Nephron progenitor cell (in vitro differentiated cells): ENCODE results near the gene PCDHA8.
"Not testable (repeated sequence)": the region's sequence is repeated elsewhere in the genome, so short reads cannot be mapped to it uniquely, and the experiment has no call there.

Experiments
- DNase-seq: peaks from one replicate; pipeline ENCODE4 v3.0.0; 2021
- H3K27ac Mint-ChIP-seq: 2 replicates; pipeline ENCODE4 v1.8.0; 2021; ENCODE audit warnings: mild to moderate bottlenecking, moderate library complexity, mixed read lengths
- H3K27me3 Mint-ChIP-seq: 2 replicates; pipeline ENCODE4 v1.8.0; 2021; ENCODE audit warnings: mild to moderate bottlenecking, low read depth, mixed read lengths; ENCODE audit not compliant: poor library complexity
- H3K36me3 Mint-ChIP-seq: 2 replicates; pipeline ENCODE4 v1.8.0; 2021; ENCODE audit warnings: low read depth, mixed read lengths
- H3K4me1 Mint-ChIP-seq: 2 replicates; pipeline ENCODE4 v1.8.0; 2021; ENCODE audit warnings: mixed read lengths
- H3K4me3 Mint-ChIP-seq: 2 replicates; pipeline ENCODE4 v1.8.0; 2021; ENCODE audit warnings: mild to moderate bottlenecking, moderate library complexity, mixed read lengths
- H3K9me3 Mint-ChIP-seq: 2 replicates; pipeline ENCODE4 v1.8.0; 2021; ENCODE audit warnings: mild to moderate bottlenecking, moderate library complexity, mixed read lengths
- TF ChIP-seq, protein P1 (sequence below): fragments of 200-600 bp; sonication (generic); IDR thresholded peaks from 2 replicates; pipeline ENCODE4 v1.5.0; 2021; ENCODE audit warnings: antibody characterized with exemption

Gene PCDHA8

DNA sequence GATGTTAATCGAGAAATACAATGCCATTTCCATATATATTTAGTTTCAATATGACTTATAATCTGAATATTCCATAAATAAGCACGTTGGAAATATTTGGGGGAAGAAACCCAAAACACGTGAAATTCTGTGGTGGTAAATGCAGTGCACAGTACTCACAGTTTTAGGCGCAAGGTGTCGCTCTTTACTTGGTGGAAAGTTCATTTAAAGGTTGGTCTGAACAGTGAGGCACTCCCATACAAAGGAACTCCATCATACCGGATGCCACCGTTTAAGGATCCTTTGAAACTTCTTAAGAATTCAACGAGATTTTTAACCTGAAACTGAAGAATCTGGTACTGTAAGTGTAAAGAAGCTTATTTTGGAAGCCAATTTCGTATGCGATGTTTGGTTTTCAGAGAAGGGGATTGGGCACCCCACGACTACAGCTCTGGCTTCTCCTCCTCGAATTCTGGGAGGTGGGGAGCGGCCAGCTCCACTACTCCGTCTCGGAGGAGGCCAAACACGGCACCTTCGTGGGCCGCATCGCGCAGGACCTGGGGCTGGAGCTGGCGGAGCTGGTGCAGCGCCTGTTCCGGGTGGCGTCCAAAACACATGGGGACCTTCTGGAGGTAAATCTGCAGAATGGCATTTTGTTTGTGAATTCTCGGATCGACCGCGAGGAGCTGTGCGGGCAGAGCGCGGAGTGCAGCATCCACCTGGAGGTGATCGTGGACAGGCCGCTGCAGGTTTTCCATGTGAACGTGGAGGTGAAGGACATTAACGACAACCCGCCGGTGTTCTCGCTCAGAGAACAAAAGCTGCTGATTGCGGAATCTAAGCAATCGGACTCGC lies 28.0 kb downstream of the PCDHA8 start, which contains the start of gene PCDHA11:
Gene PCDHA11 (plus strand): TSS at position 237 of the 834 bp plus-strand sequence. CDS start 147 bp downstream, at position 384.
- TF ChIP-seq, protein P1, sequence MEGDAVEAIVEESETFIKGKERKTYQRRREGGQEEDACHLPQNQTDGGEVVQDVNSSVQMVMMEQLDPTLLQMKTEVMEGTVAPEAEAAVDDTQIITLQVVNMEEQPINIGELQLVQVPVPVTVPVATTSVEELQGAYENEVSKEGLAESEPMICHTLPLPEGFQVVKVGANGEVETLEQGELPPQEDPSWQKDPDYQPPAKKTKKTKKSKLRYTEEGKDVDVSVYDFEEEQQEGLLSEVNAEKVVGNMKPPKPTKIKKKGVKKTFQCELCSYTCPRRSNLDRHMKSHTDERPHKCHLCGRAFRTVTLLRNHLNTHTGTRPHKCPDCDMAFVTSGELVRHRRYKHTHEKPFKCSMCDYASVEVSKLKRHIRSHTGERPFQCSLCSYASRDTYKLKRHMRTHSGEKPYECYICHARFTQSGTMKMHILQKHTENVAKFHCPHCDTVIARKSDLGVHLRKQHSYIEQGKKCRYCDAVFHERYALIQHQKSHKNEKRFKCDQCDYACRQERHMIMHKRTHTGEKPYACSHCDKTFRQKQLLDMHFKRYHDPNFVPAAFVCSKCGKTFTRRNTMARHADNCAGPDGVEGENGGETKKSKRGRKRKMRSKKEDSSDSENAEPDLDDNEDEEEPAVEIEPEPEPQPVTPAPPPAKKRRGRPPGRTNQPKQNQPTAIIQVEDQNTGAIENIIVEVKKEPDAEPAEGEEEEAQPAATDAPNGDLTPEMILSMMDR, result peak; percentile 60
- Mint-ChIP-seq H3K4me1 (peaks cover 3% of the 10 kb centered on the region), H3K4me3 (peak within 1 kb of the TSS; percentile 86), H3K27me3 (no peaks in the 10 kb centered on the region), H3K36me3 (peaks cover 74% of the 10 kb centered on the region), H3K9me3 (peaks cover 52% of the 10 kb centered on the region), H3K27ac (no peak within 1 kb of the TSS)
- peak; percentile 34 for DNase-seq

DNA sequence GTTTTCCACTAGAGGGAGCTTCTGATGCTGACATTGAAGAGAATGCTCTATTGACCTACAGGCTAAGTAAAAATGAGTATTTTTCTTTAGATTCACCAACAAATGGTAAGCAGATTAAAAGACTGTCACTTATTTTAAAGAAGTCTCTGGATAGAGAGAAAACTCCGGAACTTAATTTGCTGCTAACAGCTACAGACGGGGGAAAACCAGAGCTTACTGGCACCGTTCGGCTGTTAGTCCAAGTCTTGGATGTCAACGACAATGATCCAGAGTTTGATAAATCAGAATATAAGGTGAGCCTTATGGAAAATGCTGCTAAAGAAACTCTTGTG lies 28.5 kb downstream of the PCDHA8 start:
- H3K4me3 Mint-ChIP-seq, result peak overlapping the region; percentile 86
- peaks cover 74% of the 10 kb centered on the region for H3K36me3 Mint-ChIP-seq
- no peaks in the 10 kb centered on the region for H3K27me3 Mint-ChIP-seq
- peaks cover 54% of the 10 kb centered on the region for H3K9me3 Mint-ChIP-seq
- TF ChIP-seq, protein P1, result peak; percentile 24
- DNase-seq, result no peak
- H3K27ac Mint-ChIP-seq, result no peak overlapping the region
- H3K4me1 Mint-ChIP-seq, result peaks cover 9% of the 10 kb centered on the region

DNA sequence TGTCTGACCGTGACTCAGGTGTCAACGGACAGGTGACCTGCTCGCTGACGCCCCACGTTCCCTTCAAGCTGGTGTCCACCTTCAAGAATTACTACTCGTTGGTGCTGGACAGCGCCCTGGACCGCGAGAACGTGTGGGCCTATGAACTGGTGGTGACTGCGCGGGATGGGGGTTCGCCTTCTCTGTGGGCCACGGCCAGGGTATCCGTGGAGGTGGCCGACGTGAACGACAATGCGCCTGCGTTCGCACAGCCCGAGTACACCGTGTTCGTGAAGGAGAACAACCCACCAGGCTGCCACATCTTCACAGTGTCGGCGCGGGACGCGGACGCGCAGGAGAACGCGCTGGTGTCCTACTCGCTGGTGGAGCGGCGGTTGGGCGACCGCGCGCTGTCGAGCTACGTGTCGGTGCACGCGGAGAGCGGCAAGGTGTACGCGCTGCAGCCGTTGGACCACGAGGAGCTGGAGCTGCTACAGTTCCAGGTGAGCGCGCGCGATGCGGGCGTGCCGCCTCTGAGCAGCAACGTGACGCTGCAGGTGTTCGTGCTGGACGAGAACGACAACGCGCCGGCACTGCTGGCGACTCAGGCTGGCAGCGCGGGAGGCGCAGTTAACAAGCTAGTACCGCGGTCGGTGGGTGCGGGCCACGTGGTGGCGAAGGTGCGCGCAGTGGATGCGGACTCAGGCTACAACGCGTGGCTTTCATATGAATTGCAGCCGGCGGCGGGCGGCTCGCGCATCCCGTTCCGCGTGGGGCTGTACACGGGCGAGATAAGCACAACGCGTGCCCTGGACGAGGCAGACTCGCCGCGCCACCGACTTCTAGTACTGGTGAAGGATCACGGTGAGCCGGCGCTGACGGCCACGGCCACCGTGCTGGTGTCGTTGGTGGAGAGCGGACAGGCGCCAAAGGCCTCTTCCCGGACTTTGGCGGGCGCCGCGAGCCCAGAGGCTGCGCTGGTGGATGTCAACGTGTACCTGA lies 29.5 kb downstream of the PCDHA8 start:
- peaks cover 61% of the 10 kb centered on the region for H3K9me3 Mint-ChIP-seq
- H3K4me1 Mint-ChIP-seq, result peaks cover 14% of the 10 kb centered on the region
- H3K27ac Mint-ChIP-seq, result no peak overlapping the region
- DNase-seq, result no peak
- H3K4me3 Mint-ChIP-seq, result no peak overlapping the region
- peaks cover 81% of the 10 kb centered on the region for H3K36me3 Mint-ChIP-seq
- TF ChIP-seq, protein P1, result no peak
- no peaks in the 10 kb centered on the region for H3K27me3 Mint-ChIP-seq

DNA sequence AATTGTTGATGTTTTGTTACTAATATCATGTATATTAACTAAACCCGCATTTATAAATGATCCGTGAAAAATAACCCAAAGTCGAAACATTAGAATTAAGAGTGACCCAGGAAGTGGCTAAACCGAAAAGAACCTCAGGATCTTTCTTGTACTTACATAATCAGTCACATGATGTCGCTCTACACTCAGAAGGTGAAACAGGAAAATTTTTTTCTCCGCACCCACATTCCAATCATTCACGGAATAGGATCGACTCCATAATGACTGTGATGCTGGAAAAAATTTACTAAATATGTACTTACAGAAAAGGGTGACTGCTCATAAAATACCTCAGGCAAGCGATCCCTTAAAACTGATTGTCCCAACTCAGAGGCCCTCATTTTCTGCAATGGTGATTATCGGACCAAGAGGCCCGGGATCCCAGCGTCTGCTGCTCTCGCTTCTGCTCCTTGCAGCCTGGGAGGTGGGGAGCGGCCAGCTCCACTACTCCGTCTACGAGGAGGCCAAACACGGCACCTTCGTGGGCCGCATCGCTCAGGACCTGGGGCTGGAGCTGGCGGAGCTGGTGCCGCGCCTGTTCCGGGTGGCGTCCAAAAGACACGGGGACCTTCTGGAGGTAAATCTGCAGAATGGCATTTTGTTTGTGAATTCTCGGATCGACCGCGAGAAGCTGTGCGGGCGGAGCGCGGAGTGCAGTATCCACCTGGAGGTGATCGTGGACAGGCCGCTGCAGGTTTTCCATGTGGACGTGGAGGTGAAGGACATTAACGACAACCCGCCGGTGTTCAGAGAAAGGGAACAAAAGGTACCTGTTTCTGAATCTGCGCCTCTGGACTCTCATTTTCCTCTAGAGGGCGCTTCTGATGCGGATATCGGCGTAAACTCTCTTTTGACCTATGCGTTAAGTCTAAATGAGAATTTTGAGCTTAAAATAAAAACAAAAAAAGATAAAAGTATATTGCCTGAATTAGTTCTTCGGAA lies 34.4 kb downstream of the PCDHA8 start, which contains the start of gene PCDHA12:
Gene PCDHA12 (plus strand): TSS at position 224 of the 981 bp plus-strand sequence. CDS start 165 bp downstream, at position 389.
- H3K27ac Mint-ChIP-seq, result no peak within 1 kb of the TSS
- TF ChIP-seq, protein P1, result peak; percentile 34
- H3K27me3 Mint-ChIP-seq, result no peaks in the 10 kb centered on the region
- H3K9me3 Mint-ChIP-seq, result peaks cover 87% of the 10 kb centered on the region
- DNase-seq, result peak; percentile 34
- H3K4me3 Mint-ChIP-seq, result peak within 1 kb of the TSS; percentile 87
- H3K4me1 Mint-ChIP-seq, result peaks cover 11% of the 10 kb centered on the region
- peaks cover 95% of the 10 kb centered on the region for H3K36me3 Mint-ChIP-seq

DNA sequence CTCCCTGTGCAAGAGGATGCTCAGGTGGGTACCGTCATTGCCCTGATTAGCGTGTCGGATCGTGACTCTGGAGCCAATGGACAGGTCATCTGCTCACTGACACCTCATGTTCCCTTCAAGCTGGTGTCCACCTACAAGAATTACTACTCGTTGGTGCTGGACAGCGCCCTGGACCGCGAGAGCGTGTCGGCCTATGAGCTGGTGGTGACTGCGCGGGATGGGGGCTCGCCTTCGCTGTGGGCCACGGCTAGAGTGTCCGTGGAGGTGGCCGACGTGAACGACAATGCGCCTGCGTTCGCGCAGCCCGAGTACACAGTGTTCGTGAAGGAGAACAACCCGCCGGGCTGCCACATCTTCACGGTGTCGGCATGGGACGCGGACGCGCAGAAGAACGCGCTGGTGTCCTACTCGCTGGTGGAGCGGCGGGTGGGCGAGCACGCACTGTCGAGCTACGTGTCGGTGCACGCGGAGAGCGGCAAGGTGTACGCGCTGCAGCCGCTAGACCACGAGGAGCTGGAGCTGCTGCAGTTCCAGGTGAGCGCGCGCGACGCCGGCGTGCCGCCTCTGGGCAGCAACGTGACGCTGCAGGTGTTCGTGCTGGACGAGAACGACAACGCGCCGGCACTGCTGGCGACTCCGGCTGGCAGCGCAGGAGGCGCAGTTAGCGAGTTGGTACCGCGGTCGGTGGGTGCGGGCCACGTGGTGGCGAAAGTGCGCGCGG lies 35.7 kb downstream of the PCDHA8 start:
- Mint-ChIP-seq H3K4me1 (peaks cover 11% of the 10 kb centered on the region), H3K36me3 (peaks cover 96% of the 10 kb centered on the region), H3K4me3 (peak overlapping the region; percentile 87), H3K9me3 (peaks cover 92% of the 10 kb centered on the region)
- not testable (repeated sequence) for DNase-seq, H3K27me3 Mint-ChIP-seq, H3K27ac Mint-ChIP-seq
